ENCODE data around the gene AKR1C2.
"Not testable (repeated sequence)": the region's sequence is repeated elsewhere in the genome, so short reads cannot be mapped to it uniquely, and the experiment has no call there.

AKR1C2 gene

GRCh38 chr10:4956955-4957645 lies 46.6 kb downstream of the AKR1C2 start:
- DNase-seq (ENCODE audit: low read depth in 2 of 2): not testable (repeated sequence)

- DNase-seq (ENCODE audit: low read depth in 2 of 2): not testable (repeated sequence)
Observed at GRCh38 chr10:4956088-4956487, 47.6 kb downstream of the AKR1C2 start.

GRCh38 chr10:4953405-4953804 lies 50.3 kb downstream of the AKR1C2 start:
- no peak for DNase-seq (ENCODE audit: low read depth in 2 of 2)

- DNase-seq (ENCODE audit: low read depth in 2 of 2): not testable (repeated sequence)
Observed at GRCh38 chr10:4951512-4952162, 52.0 kb downstream of the AKR1C2 start.

- DNase-seq (ENCODE audit: low read depth in 2 of 2): no peak
Observed at GRCh38 chr10:4947635-4948596, 55.7 kb downstream of the AKR1C2 start.

GRCh38 chr10:4947039-4947634 lies 56.5 kb downstream of the AKR1C2 start:
- DNase-seq (ENCODE audit: low read depth in 2 of 2): no peak

GRCh38 chr10:4945766-4946717 lies 57.6 kb downstream of the AKR1C2 start:
- no peak for DNase-seq (ENCODE audit: low read depth in 2 of 2)

- no peak for DNase-seq (ENCODE audit: low read depth in 2 of 2)
Observed at GRCh38 chr10:4944841-4945240, 58.8 kb downstream of the AKR1C2 start.

- no peak for DNase-seq (ENCODE audit: low read depth in 2 of 2)
Observed at GRCh38 chr10:4943821-4944220, 59.8 kb downstream of the AKR1C2 start.

GRCh38 chr10:4943416-4943815 lies 60.2 kb downstream of the AKR1C2 start:
- DNase-seq (ENCODE audit: low read depth in 2 of 2): not testable (repeated sequence)

GRCh38 chr10:4942931-4943330 lies 60.7 kb downstream of the AKR1C2 start:
- DNase-seq (ENCODE audit: low read depth in 2 of 2): not testable (repeated sequence)

GRCh38 chr10:4941540-4942330 lies 61.9 kb downstream of the AKR1C2 start:
- DNase-seq (ENCODE audit: low read depth in 2 of 2): no peak

- DNase-seq (ENCODE audit: low read depth in 2 of 2): not testable (repeated sequence)
Observed at GRCh38 chr10:4940909-4941308, 62.7 kb downstream of the AKR1C2 start.

GRCh38 chr10:4940073-4940428 lies 63.6 kb downstream of the AKR1C2 start:
- DNase-seq (ENCODE audit: low read depth in 2 of 2): not testable (repeated sequence)

GRCh38 chr10:4939224-4940072 lies 64.2 kb downstream of the AKR1C2 start:
- DNase-seq (ENCODE audit: low read depth in 2 of 2): no peak

Data from stimulated activated CD4-positive, alpha-beta T cell treated with anti-CD3 and anti-CD28 coated beads, Interleukin-1b, Interleukin-23, amount 100 ng/mL, for 1 hour (primary cell).